H1 (cell line): ENCODE data around the gene CTBP2. TPM values are rescaled to one million over a fixed set of nuclear protein-coding genes. Genes with fewer than 3 reads are reported as not detected.

Source experiments
- CTCF ChIA-PET: fragments of 300-600 bp; sonication (Branson Sonifier 250); formaldehyde crosslinking; loops from one replicate; lab custom pipeline; 2021; ENCODE audit not compliant: partially characterized antibody; lab: Charles Lee
- POLR2A ChIA-PET: fragments of 300-600 bp; sonication (Branson Sonifier 250); formaldehyde crosslinking; loops from one replicate; lab custom pipeline; 2021; ENCODE audit warnings: inconsistent platforms; ENCODE audit not compliant: partially characterized antibody; lab: Charles Lee
- DNase-seq, 2 experiments: peaks; one replicate each; pipeline versions ENCODE4 v3.0.0 to v3.0.0-alpha.2; 2010 to 2022; ENCODE audit warnings: low spot score in 2 of 2, low read depth in 1 of 2, mixed read lengths in 1 of 2
- FAIRE-seq: peaks from 2 replicates; lab custom pipeline; 2011; peaks lifted over from hg19 to GRCh38; lab: Jason Lieb, UNC
- H2AFZ ChIP-seq: 2 replicates; pipeline ENCODE4 v1.8.1; 2012; ENCODE audit warnings: low read length, inconsistent platforms
- H2AK5ac ChIP-seq: 2 replicates; pipeline ENCODE4 v1.6.1; 2013; ENCODE audit warnings: low read depth, low read length
- H2BK120ac ChIP-seq: replicated peaks from 2 replicates; pipeline ENCODE3; 2013; ENCODE audit warnings: low read depth, low read length, inconsistent platforms
- H2BK12ac ChIP-seq: 2 replicates; pipeline ENCODE4 v1.6.1; 2013; ENCODE audit warnings: low read depth, low read length
- H2BK15ac ChIP-seq: 2 replicates; pipeline ENCODE4 v1.6.1; 2013; ENCODE audit warnings: low read length
- H2BK20ac ChIP-seq: 2 replicates; pipeline ENCODE4 v1.6.1; 2013; ENCODE audit warnings: low read length
- H2BK5ac ChIP-seq: 2 replicates; pipeline ENCODE4 v1.6.1; 2013; ENCODE audit warnings: low read depth, low read length
- H3K14ac ChIP-seq: 2 replicates; pipeline ENCODE4 v1.6.1; 2013; ENCODE audit warnings: inconsistent platforms; ENCODE audit not compliant: insufficient read length
- H3K18ac ChIP-seq: 2 replicates; pipeline ENCODE4 v1.6.1; 2013; ENCODE audit warnings: low read length; ENCODE audit errors: extremely low read depth
- H3K23ac ChIP-seq: 2 replicates; pipeline ENCODE4 v1.6.1; 2013; ENCODE audit warnings: inconsistent platforms; ENCODE audit not compliant: insufficient read length
- H3K23me2 ChIP-seq: 2 replicates; pipeline ENCODE4 v1.6.1; 2013; ENCODE audit warnings: low read depth, low read length
- H3K27ac ChIP-seq: 2 replicates; pipeline ENCODE4 v1.6.1; 2011; ENCODE audit warnings: low read depth, low read length, inconsistent platforms
- H3K27me3 ChIP-seq, 4 experiments: replicated peaks in 1 of 4; 1 replicate in 1 of 4; 2 replicates in 3 of 4; pipeline versions ENCODE4 v1.6.1 to v1.8.1; 2011 to 2013; ENCODE audit warnings: low read length in 3 of 4, mild to moderate bottlenecking in 3 of 4, inconsistent platforms in 2 of 4, mixed read lengths in 2 of 4, moderate library complexity in 1 of 4; ENCODE audit not compliant: control insufficient read depth in 3 of 4, insufficient read depth in 3 of 4; ENCODE audit errors: extremely low read depth in 1 of 4
- H3K36me3 ChIP-seq, 4 experiments: 2 replicates each; pipeline versions ENCODE4 v1.6.1 to v1.8.1; 2011 to 2013; ENCODE audit warnings: mild to moderate bottlenecking in 4 of 4, low read length in 3 of 4, moderate library complexity in 2 of 4, control low read depth in 1 of 4, inconsistent platforms in 1 of 4; ENCODE audit not compliant: insufficient read depth in 4 of 4, control insufficient read depth in 2 of 4
- H3K4ac ChIP-seq: replicated peaks from 2 replicates; pipeline ENCODE3; 2013; ENCODE audit warnings: low read length, low read depth, mixed read lengths, inconsistent platforms; ENCODE audit not compliant: insufficient read length
- H3K4me1 ChIP-seq, 4 experiments: replicated peaks in 1 of 4; 1 replicate in 1 of 4; 2 replicates in 3 of 4; pipeline versions ENCODE4 v1.6.1 to v1.8.1; 2011 to 2013; ENCODE audit warnings: low read length in 3 of 4, inconsistent platforms in 2 of 4, mixed read lengths in 1 of 4; ENCODE audit not compliant: insufficient read depth in 4 of 4, control insufficient read depth in 3 of 4
- H3K4me2 ChIP-seq, 2 experiments: 2 replicates each; pipeline versions ENCODE4 v1.6.1 to v1.8.1; 2011 to 2013; ENCODE audit warnings: low read depth in 2 of 2, low read length in 2 of 2, control low read depth in 1 of 2, inconsistent platforms in 1 of 2, mild to moderate bottlenecking in 1 of 2; ENCODE audit not compliant: insufficient read depth in 1 of 2
- H3K4me3 ChIP-seq, 4 experiments: fragments of 200-600, 300-600 bp in 1 of 4; sonication (generic), shearing (Covaris generic), sonication (Bioruptor Twin) in 1 of 4; 2 replicates each; pipeline versions ENCODE4 v1.5.1 to v1.8.1; 2011 to 2016; ENCODE audit warnings: low read length in 4 of 4, low read depth in 3 of 4, control low read depth in 2 of 4, inconsistent platforms in 2 of 4, mild to moderate bottlenecking in 2 of 4, mixed read lengths in 1 of 4, moderate library complexity in 1 of 4; ENCODE audit not compliant: insufficient read depth in 2 of 4; ENCODE audit errors: extremely low read depth in 1 of 4
- H3K56ac ChIP-seq: replicated peaks from 2 replicates; pipeline ENCODE3; 2013; ENCODE audit warnings: low read depth, mild to moderate bottlenecking, mixed read lengths, low read length, inconsistent platforms; ENCODE audit not compliant: insufficient read length
- H3K79me1 ChIP-seq: 2 replicates; pipeline ENCODE4 v1.6.1; 2013; ENCODE audit warnings: low read depth, low read length, control low read depth
- H3K79me2 ChIP-seq, 2 experiments: 2 replicates each; pipeline versions ENCODE4 v1.6.1 to v1.8.1; 2012 to 2013; ENCODE audit warnings: low read length in 2 of 2, mild to moderate bottlenecking in 2 of 2, inconsistent platforms in 1 of 2; ENCODE audit not compliant: insufficient read depth in 2 of 2, control insufficient read depth in 1 of 2
- H3K9ac ChIP-seq, 4 experiments: replicated peaks in 1 of 4; 1 replicate in 1 of 4; 2 replicates in 3 of 4; pipeline versions ENCODE4 v1.6.1 to v1.8.1; 2011 to 2013; ENCODE audit warnings: low read depth in 3 of 4, low read length in 3 of 4, control low read depth in 2 of 4, mild to moderate bottlenecking in 2 of 4, moderate library complexity in 2 of 4, inconsistent platforms in 1 of 4; ENCODE audit errors: extremely low read depth in 1 of 4
- H3K9me3 ChIP-seq, 2 experiments: 2 replicates each; pipeline versions ENCODE4 v1.6.1 to v1.8.1; 2012 to 2013; ENCODE audit warnings: mild to moderate bottlenecking in 2 of 2, moderate library complexity in 2 of 2, control low read depth in 1 of 2, inconsistent platforms in 1 of 2, low read depth in 1 of 2, low read length in 1 of 2, mixed read lengths in 1 of 2; ENCODE audit not compliant: insufficient read depth in 2 of 2
- H4K20me1 ChIP-seq, 2 experiments: replicated peaks in 1 of 2; 2 replicates each; pipeline versions ENCODE3 to v1.8.1; 2011 to 2013; ENCODE audit warnings: inconsistent platforms in 2 of 2, low read length in 2 of 2, mild to moderate bottlenecking in 1 of 2; ENCODE audit not compliant: insufficient read depth in 2 of 2, control insufficient read depth in 1 of 2
- H4K5ac ChIP-seq: 2 replicates; pipeline ENCODE4 v1.6.1; 2013; ENCODE audit warnings: low read length, low read depth, mixed read lengths, inconsistent platforms; ENCODE audit not compliant: insufficient read length
- H4K8ac ChIP-seq: 2 replicates; pipeline ENCODE4 v1.8.0; 2013; ENCODE audit warnings: mild to moderate bottlenecking, moderate library complexity, low read length, inconsistent platforms; ENCODE audit not compliant: insufficient read depth; ENCODE audit errors: extremely low read depth
- H4K91ac ChIP-seq: replicated peaks from 2 replicates; pipeline ENCODE3; 2013; ENCODE audit warnings: low read length, mixed read lengths, inconsistent platforms; ENCODE audit not compliant: insufficient read length
- BACH1 ChIP-seq: IDR thresholded peaks from 2 replicates; pipeline ENCODE4 v1.6.1; 2012; ENCODE audit warnings: low read length, improper control_type of control experiment
- EGR1 ChIP-seq: IDR thresholded peaks from 2 replicates; pipeline ENCODE4 v1.6.1; 2011; ENCODE audit warnings: low read depth, low read length, borderline replicate concordance
- MAFK ChIP-seq: IDR thresholded peaks from 2 replicates; pipeline ENCODE4 v1.6.1; 2012; ENCODE audit warnings: low read depth, mild to moderate bottlenecking, improper control_type of control experiment, low read length
- POLR2AphosphoS5 ChIP-seq: IDR thresholded peaks from 2 replicates; pipeline ENCODE4 v1.6.1; 2011; ENCODE audit warnings: low read depth, low read length
- WGBS, 2 experiments: shearing (Covaris generic) in 1 of 2; methylation state at CpG; one replicate each; pipeline versions ENCODE4 v1.1.6 to v1.1.7; 2013 to 2015; ENCODE audit warnings: low lambda C conversion rate in 2 of 2, mixed read lengths in 2 of 2, inconsistent platforms in 1 of 2, low coverage in 1 of 2, missing lambda C conversion rate in 1 of 2; ENCODE audit not compliant: insufficient replicate concordance in 2 of 2, insufficient coverage in 1 of 2, insufficient read length in 1 of 2; ENCODE audit errors: extremely low coverage in 1 of 2, missing lambda C conversion rate in 1 of 2; 5-methylcytosine and 5-hydroxymethylcytosine counted together
- polyA plus RNA-seq, 7 experiments: library from polyadenylated mRNA; depleted of rRNA in 3 of 7; stranded (reverse) in 5 of 7; unstranded in 2 of 7; fragments of >200 nt in 5 of 7; fragments of 200-250 nt in 2 of 7; gene quantifications; 1 replicate in 5 of 7; 2 replicates in 1 of 7; 4 replicates in 1 of 7; pipeline versions ENCODE4 v1.2.1 to v1.2.3, GENCODE V29; 2011 to 2013; ENCODE audit warnings: missing spikeins in 2 of 7, mixed read lengths in 2 of 7
- total RNA-seq: library from RNA; stranded (reverse); fragmentation: NEBNext Ultra II Directional; extraction: Animal tissue kit (Norgen Biotek cat#: 25700); gene quantifications from 2 replicates; pipeline ENCODE4 v1.2.1, GENCODE V29; 2021

The CTBP2 gene
- total and polyA plus RNA-seq, 2 of the 8 experiments (the other 6 are each of a cell fraction or from before 2014, with no cell fraction given), result 208 to 221 TPM

- Histone ChIP-seq H2BK120ac (no peak overlapping the region), H2AFZ (no peak overlapping the region), H3K23ac (no peak overlapping the region), H2BK12ac (no peak overlapping the region), H4K20me1 (peaks cover 81 to 91% of the 10 kb centered on the region in 2 experiments)
- no peak for TF ChIP-seq BACH1
- TF ChIP-seq POLR2AphosphoS5, result 0 out of 2 replicates have a peak, but pooled peaks have one; percentile 22
- no peak for TF ChIP-seq MAFK
- no peak for TF ChIP-seq EGR1
- TF ChIP-seq, all 59 proteins: peak for 1
- Histone ChIP-seq H3K4ac (no peak overlapping the region), H3K27me3 (no peaks in the 10 kb centered on the region), H3K23me2 (no peaks in the 10 kb centered on the region), H4K91ac (no peak overlapping the region), H3K4me2 (no peak overlapping the region), H3K36me3 (peaks cover 0 to 50% (median 4%) of the 10 kb centered on the region in 4 experiments; a peak in 6 of 8 replicates), H4K5ac (no peak overlapping the region), H2AK5ac (no peak overlapping the region), H2BK15ac (no peak overlapping the region), H3K9ac (no peak overlapping the region), H2BK5ac (no peak overlapping the region), H3K18ac (no peak overlapping the region), H3K4me3 (no peak overlapping the region), H4K8ac (peak overlapping the region; percentile 64; the same call in 1 of the 2 replicates), H3K79me2 (peaks cover 93 to 100% of the 10 kb centered on the region in 2 experiments), H3K27ac (no peak overlapping the region), H3K56ac (no peak overlapping the region), H2BK20ac (no peak overlapping the region), H3K9me3 (no peaks in the 10 kb centered on the region), H3K14ac (no peak overlapping the region), H3K4me1 (peaks cover 15 to 48% (median 25%) of the 10 kb centered on the region in 4 experiments), H3K79me1 (peaks cover 47% of the 10 kb centered on the region)
- WGBS, 2 experiments, result 90% methylated on average over 8 of the region's 8 CpGs; no CpG with 5 or more reads in 1 of the 2 experiments
- FAIRE-seq (no peak), DNase-seq (no peak)
- ChIA-PET CTCF (interaction anchor here (0.8 to 1.9 kb wide), 2 partner anchors 18 to 22 kb away, joined by 3 to 7 read pairs; no protein-coding TSS in a partner anchor), POLR2A (interaction anchor here (1.1 to 1.8 kb wide), 2 partner anchors 14 to 18 kb away, joined by 3 to 5 read pairs; no protein-coding TSS in a partner anchor)
Measured at GRCh38 chr10:125121003-125121402, 39.4 kb downstream of the CTBP2 start.
